Endothelial cell of umbilical vein (primary cell): ENCODE measurements around the gene PCDH15. TPM values are rescaled to one million over a fixed set of nuclear protein-coding genes. Genes with fewer than 3 reads are reported as not detected.

Source experiments
- BruUV-seq: library from RNA; stranded (reverse); fragments of 400-500 nt; replicated peaks from 2 replicates; lab custom pipeline; 2021; lab: Mats Ljungman, UMichigan
- CTCF ChIA-PET: fragments of 300-600, 350-600 bp; sonication (Branson Sonifier 250); formaldehyde crosslinking; loops from one replicate; lab custom pipeline; 2021; ENCODE audit warnings: antibody characterized with exemption, inconsistent platforms; lab: Charles Lee
- POLR2A ChIA-PET: fragments of 300-600, 350-600 bp; sonication (Branson Sonifier 250); formaldehyde crosslinking; loops from one replicate; lab custom pipeline; 2021; ENCODE audit warnings: antibody characterized with exemption, inconsistent platforms; lab: Charles Lee
- DNase-seq: peaks from one replicate; pipeline ENCODE4 v3.0.0-alpha.2; 2011; ENCODE audit warnings: low read depth, low spot score
- FAIRE-seq: peaks from 2 replicates; lab custom pipeline; 2011; peaks lifted over from hg19 to GRCh38; lab: Jason Lieb, UNC
- H2AFZ ChIP-seq: 2 replicates; pipeline ENCODE4 v1.6.0; 2012; ENCODE audit warnings: low read depth, low read length, control low read depth, inconsistent platforms
- H3K27ac ChIP-seq: 2 replicates; pipeline ENCODE4 v1.5.1; 2011; ENCODE audit warnings: low read depth, mild to moderate bottlenecking, control low read depth, low read length, moderate library complexity; ENCODE audit not compliant: insufficient read depth
- H3K27me3 ChIP-seq, 2 experiments: 2 replicates each; pipeline versions ENCODE4 v1.6.0 to v1.6.1; 2011; ENCODE audit warnings: low read length in 2 of 2, mixed read lengths in 1 of 2; ENCODE audit not compliant: control insufficient read depth in 2 of 2, insufficient read depth in 2 of 2
- H3K36me3 ChIP-seq, 2 experiments: 2 replicates in 1 of 2; 3 replicates in 1 of 2; pipeline ENCODE4 v1.5.1; 2011; ENCODE audit warnings: low read length in 2 of 2, mild to moderate bottlenecking in 1 of 2, moderate library complexity in 1 of 2; ENCODE audit not compliant: control insufficient read depth in 2 of 2, insufficient read depth in 2 of 2; ENCODE audit errors: extremely low read depth in 1 of 2
- H3K4me1 ChIP-seq: 3 replicates; pipeline ENCODE4 v1.5.1; 2011; ENCODE audit warnings: mild to moderate bottlenecking, low read length; ENCODE audit not compliant: control insufficient read depth, insufficient read depth; ENCODE audit errors: extremely low read depth
- H3K4me2 ChIP-seq: 2 replicates; pipeline ENCODE4 v1.6.1; 2011; ENCODE audit warnings: low read length, control low read depth, mixed read lengths; ENCODE audit not compliant: insufficient read depth
- H3K4me3 ChIP-seq, 3 experiments: fragments of 200-600 bp in 1 of 3; sonication (generic), shearing (Covaris generic) in 1 of 3; replicated peaks in 1 of 3; 2 replicates each; pipeline ENCODE4 v1.5.1; 2011 to 2016; ENCODE audit warnings: control low read depth in 3 of 3, low read length in 3 of 3, mild to moderate bottlenecking in 2 of 3, inconsistent platforms in 1 of 3, low read depth in 1 of 3, moderate library complexity in 1 of 3; ENCODE audit not compliant: insufficient read depth in 1 of 3
- H3K79me2 ChIP-seq: 2 replicates; pipeline ENCODE4 v1.6.0; 2012; ENCODE audit warnings: low read length, inconsistent platforms; ENCODE audit not compliant: control insufficient read depth, insufficient read depth
- H3K9ac ChIP-seq: replicated peaks from 2 replicates; pipeline ENCODE3; 2011; ENCODE audit warnings: low read length, control low read depth; ENCODE audit not compliant: insufficient read depth; ENCODE audit errors: extremely low read depth
- H3K9me1 ChIP-seq: replicated peaks from 3 replicates; pipeline ENCODE4 v1.6.0; 2011; ENCODE audit warnings: mild to moderate bottlenecking, low read length; ENCODE audit not compliant: control insufficient read depth, insufficient read depth; ENCODE audit errors: extremely low read depth
- H3K9me3 ChIP-seq: replicated peaks from 2 replicates; pipeline ENCODE4 v1.5.1; 2012; ENCODE audit warnings: low read length, inconsistent platforms; ENCODE audit not compliant: control insufficient read depth, insufficient read depth
- H4K20me1 ChIP-seq: replicated peaks from 2 replicates; pipeline ENCODE3; 2011; ENCODE audit warnings: mild to moderate bottlenecking, low read length; ENCODE audit not compliant: control insufficient read depth, insufficient read depth; ENCODE audit errors: extremely low read depth
- EZH2 ChIP-seq: IDR thresholded peaks from 2 replicates; pipeline ENCODE4 v1.6.1; 2012; ENCODE audit warnings: borderline replicate concordance, low read depth, mild to moderate bottlenecking, moderate library complexity, low read length, inconsistent platforms; ENCODE audit not compliant: severe bottlenecking
- FOS ChIP-seq: IDR thresholded peaks from 2 replicates; pipeline ENCODE4 v1.6.1; 2011; ENCODE audit warnings: mild to moderate bottlenecking, low read length, moderate library complexity, borderline replicate concordance; ENCODE audit not compliant: insufficient read depth
- GATA2 ChIP-seq: IDR thresholded peaks from 2 replicates; pipeline ENCODE4 v1.7.0; 2011; ENCODE audit warnings: low read depth, mild to moderate bottlenecking, moderate library complexity, mixed read lengths, low read length; ENCODE audit not compliant: insufficient read length, insufficient read depth
- JUN ChIP-seq: IDR thresholded peaks from 2 replicates; pipeline ENCODE4 v1.6.1; 2011; ENCODE audit warnings: borderline replicate concordance, low read depth; ENCODE audit not compliant: insufficient read length, insufficient read depth
- MYC ChIP-seq: IDR thresholded peaks from one replicate; pipeline ENCODE4 v1.6.1; 2011; ENCODE audit warnings: mild to moderate bottlenecking, low read depth, low read length
- POLR2A ChIP-seq: IDR thresholded peaks from 2 replicates; pipeline ENCODE4 v1.6.1; 2012; ENCODE audit warnings: low read depth, mild to moderate bottlenecking, control low read depth, low read length
- POLR2AphosphoS5 ChIP-seq: IDR thresholded peaks from 2 replicates; pipeline ENCODE4 v1.6.1; 2012; ENCODE audit warnings: low read depth, mild to moderate bottlenecking, control low read depth, low read length, moderate library complexity; ENCODE audit not compliant: insufficient read depth
- dilution Hi-C: fragments of 300-500 bp; cut with MboI; formaldehyde crosslinking; loops from one replicate; pipeline ENCODE4 v1.15.0; 2019; ENCODE audit warnings: low sequenced_read_pairs; ENCODE audit not compliant: extremely low pct_ligation_motif_present
- intact Hi-C: fragments of 100-400 bp; cut with micrococcal nuclease; formaldehyde crosslinking; loops from one replicate; pipeline ENCODE4 v1.10.0; 2022
- polyA plus RNA-seq, 4 experiments: library from polyadenylated mRNA; depleted of rRNA in 3 of 4; stranded (reverse) in 3 of 4; unstranded in 1 of 4; fragments of >200 nt; gene quantifications; 2 replicates each; pipeline versions ENCODE4 v1.2.1 to v1.2.3, GENCODE V29; 2011 to 2012; ENCODE audit warnings: missing spikeins in 1 of 4
- total RNA-seq: library from RNA; stranded (reverse); gene quantifications from 2 replicates; pipeline ENCODE4 v1.2.3, GENCODE V29; 2021
- TF ChIP-seq, protein P1 (sequence below): IDR thresholded peaks from 2 replicates; pipeline ENCODE4 v1.6.1; 2011; ENCODE audit not compliant: insufficient read depth, insufficient read length
- TF ChIP-seq, protein P2 (sequence below), 2 donors: IDR thresholded peaks; 1 replicate in 1 of 2; 2 replicates in 1 of 2; pipeline ENCODE4 v1.5.1; 2011; ENCODE audit warnings: low read length in 2 of 2, mild to moderate bottlenecking in 2 of 2, moderate library complexity in 2 of 2, control low read depth in 1 of 2, inconsistent platforms in 1 of 2, low read depth in 1 of 2; ENCODE audit not compliant: insufficient read depth in 1 of 2; ENCODE audit errors: extremely low read depth in 1 of 2

The PCDH15 gene
- total and polyA plus RNA-seq, 2 donors (not counting 3 experiments of a cell fraction or from before 2014, with no cell fraction given): 0.04 TPM; not detected in 1

- dilution Hi-C loops: no loop called here
- POLR2A ChIA-PET: no interaction called here
- intact Hi-C loops: loop anchor here (5.0 kb wide), 1 partner anchor 528 kb away; no protein-coding TSS in a partner anchor
These were observed 670.6 kb downstream of the PCDH15 start for GRCh38 chr10:54130394-54130793.

More at GRCh38 chr10:54130394-54130793, 670.6 kb downstream of the PCDH15 start:
- Histone ChIP-seq H3K9me1 (no peaks in the 10 kb centered on the region), H3K4me1 (no peaks in the 10 kb centered on the region), H3K36me3 (no peaks in the 10 kb centered on the region), H2AFZ (no peak overlapping the region), H4K20me1 (no peaks in the 10 kb centered on the region), H3K27me3 (no peaks in the 10 kb centered on the region), H3K9ac (no peak overlapping the region), H3K4me3 (no peak overlapping the region), H3K27ac (no peak overlapping the region), H3K9me3 (no peaks in the 10 kb centered on the region), H3K4me2 (no peak overlapping the region), H3K79me2 (no peaks in the 10 kb centered on the region)
- no peak for DNase-seq
- CTCF ChIA-PET: interaction anchor here (1.6 kb wide), 1 partner anchor 33 kb away, joined by 3 read pairs; no protein-coding TSS in a partner anchor
- BruUV-seq: no TSS peak
- FAIRE-seq: no peak
- no peak for TF ChIP-seq EZH2
- no peak for TF ChIP-seq JUN
- TF ChIP-seq FOS: no peak
- TF ChIP-seq, protein P1, sequence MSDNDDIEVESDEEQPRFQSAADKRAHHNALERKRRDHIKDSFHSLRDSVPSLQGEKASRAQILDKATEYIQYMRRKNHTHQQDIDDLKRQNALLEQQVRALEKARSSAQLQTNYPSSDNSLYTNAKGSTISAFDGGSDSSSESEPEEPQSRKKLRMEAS: no peak
- TF ChIP-seq POLR2A: no peak
- TF ChIP-seq POLR2AphosphoS5: no peak
- TF ChIP-seq GATA2: no peak
- TF ChIP-seq, protein P2, sequence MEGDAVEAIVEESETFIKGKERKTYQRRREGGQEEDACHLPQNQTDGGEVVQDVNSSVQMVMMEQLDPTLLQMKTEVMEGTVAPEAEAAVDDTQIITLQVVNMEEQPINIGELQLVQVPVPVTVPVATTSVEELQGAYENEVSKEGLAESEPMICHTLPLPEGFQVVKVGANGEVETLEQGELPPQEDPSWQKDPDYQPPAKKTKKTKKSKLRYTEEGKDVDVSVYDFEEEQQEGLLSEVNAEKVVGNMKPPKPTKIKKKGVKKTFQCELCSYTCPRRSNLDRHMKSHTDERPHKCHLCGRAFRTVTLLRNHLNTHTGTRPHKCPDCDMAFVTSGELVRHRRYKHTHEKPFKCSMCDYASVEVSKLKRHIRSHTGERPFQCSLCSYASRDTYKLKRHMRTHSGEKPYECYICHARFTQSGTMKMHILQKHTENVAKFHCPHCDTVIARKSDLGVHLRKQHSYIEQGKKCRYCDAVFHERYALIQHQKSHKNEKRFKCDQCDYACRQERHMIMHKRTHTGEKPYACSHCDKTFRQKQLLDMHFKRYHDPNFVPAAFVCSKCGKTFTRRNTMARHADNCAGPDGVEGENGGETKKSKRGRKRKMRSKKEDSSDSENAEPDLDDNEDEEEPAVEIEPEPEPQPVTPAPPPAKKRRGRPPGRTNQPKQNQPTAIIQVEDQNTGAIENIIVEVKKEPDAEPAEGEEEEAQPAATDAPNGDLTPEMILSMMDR (IDR thresholded peaks at IDR 0.05; ENCODE audit: extremely low read depth in 1 of 2, insufficient read depth in 1 of 2, low read depth in 1 of 2, low read length in 2 of 2): no peak
- TF ChIP-seq MYC: no peak
